Measurements from ENCODE around the gene EZR. TPM values are rescaled to one million over a fixed set of nuclear protein-coding genes. Genes with fewer than 3 reads are reported as not detected.
"Not testable (repeated sequence)": the region's sequence is repeated elsewhere in the genome, so short reads cannot be mapped to it uniquely, and the experiment has no call there.

EZR gene
- polyA plus RNA-seq, 2 donors = 211 to 257 TPM

DNA sequence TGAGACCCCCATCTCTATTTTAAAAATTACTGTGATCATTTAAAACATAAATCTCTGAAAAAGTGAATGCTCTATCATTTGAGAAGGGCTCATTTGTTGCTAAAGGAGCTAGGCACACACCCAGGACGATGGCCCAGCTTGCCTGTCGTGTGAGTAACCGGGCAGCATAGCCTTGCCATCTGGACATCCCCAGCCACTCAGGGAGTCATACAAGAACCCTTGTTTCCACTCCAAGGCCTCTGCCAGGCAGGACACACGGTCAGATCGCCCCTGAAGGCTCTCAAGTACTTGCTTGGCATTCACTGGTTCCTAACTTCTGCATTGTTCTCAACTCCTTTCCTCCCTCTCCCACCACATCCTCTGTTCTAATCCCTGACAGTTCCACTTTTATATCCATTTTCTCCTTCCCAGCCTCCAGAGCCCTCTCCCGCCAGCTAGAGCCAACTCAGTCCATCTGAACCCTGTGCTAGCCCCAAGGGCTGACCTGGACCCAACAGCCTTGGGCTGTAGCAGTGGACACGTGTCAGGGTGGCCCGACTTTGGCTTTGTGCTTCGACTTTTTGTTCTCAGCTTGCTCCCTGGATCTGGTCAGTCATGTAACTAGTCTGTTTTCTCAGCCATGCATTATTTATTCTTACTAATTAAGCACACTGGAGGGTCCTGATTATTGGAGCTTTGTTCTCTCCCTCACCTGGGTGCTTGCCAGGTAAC lies 15.7 kb upstream of the EZR start:
- H3K4me3 ChIP-seq (ENCODE audit: low read depth in 1 of 2, low read length in 2 of 2) = no peak overlapping the region
- H3K9me3 ChIP-seq (ENCODE audit: control insufficient read depth in 2 of 2, insufficient read depth in 1 of 2, low read depth in 1 of 2, low read length in 1 of 2) = no peaks in the 10 kb centered on the region
- no peaks in the 10 kb centered on the region for H3K36me3 ChIP-seq (ENCODE audit: control insufficient read depth in 2 of 2, insufficient read depth in 2 of 2, low read length in 1 of 2)
- H3K27ac ChIP-seq (ENCODE audit: low read depth in 2 of 2, low read length in 1 of 2) = no peak overlapping the region
- peaks cover 0 to 5% of the 10 kb centered on the region in 2 donors for H3K4me1 ChIP-seq (ENCODE audit: control insufficient read depth in 2 of 2, insufficient read depth in 2 of 2, low read length in 1 of 2)
- no peaks in the 10 kb centered on the region for H3K27me3 ChIP-seq (ENCODE audit: control insufficient read depth in 1 of 2, insufficient read depth in 2 of 2, low read length in 2 of 2)
- WGBS, 2 donors = 85 to 92% methylated on average over 9 of the region's 9 CpGs

DNA sequence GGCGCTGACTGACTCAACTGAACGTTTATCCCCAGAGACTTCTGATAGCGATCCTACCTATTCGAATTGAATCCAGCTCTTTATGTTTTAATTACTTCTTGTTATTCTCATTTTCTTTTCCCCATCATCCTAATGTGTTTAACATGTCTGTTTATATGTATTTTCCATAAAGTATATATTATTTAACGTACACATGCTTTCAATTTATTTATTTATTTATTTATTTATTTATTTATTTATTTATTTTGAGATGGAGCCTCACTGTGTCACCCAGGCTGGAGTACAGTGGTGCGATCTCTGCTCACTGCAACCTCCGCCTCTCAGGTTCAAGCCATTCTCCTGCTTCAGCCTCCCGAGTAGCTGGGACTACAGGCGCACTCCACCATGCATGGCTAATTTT lies 13.6 kb upstream of the EZR start:
- WGBS, 2 donors = 88 to 91% methylated on average over 9 of the region's 9 CpGs
- H3K27ac ChIP-seq (ENCODE audit: low read depth in 2 of 2, low read length in 1 of 2); H3K36me3 ChIP-seq (ENCODE audit: control insufficient read depth in 2 of 2, insufficient read depth in 2 of 2, low read length in 1 of 2); H3K27me3 ChIP-seq (ENCODE audit: control insufficient read depth in 1 of 2, insufficient read depth in 2 of 2, low read length in 2 of 2); H3K4me3 ChIP-seq (ENCODE audit: low read depth in 1 of 2, low read length in 2 of 2); H3K4me1 ChIP-seq (ENCODE audit: control insufficient read depth in 2 of 2, insufficient read depth in 2 of 2, low read length in 1 of 2); H3K9me3 ChIP-seq (ENCODE audit: control insufficient read depth in 2 of 2, insufficient read depth in 1 of 2, low read depth in 1 of 2, low read length in 1 of 2): not testable (repeated sequence)

- H3K4me3 ChIP-seq (ENCODE audit: low read depth in 1 of 2, low read length in 2 of 2) = no peak overlapping the region
- H3K27ac ChIP-seq (ENCODE audit: low read depth in 2 of 2, low read length in 1 of 2) = no peak overlapping the region
- H3K4me1 ChIP-seq (ENCODE audit: control insufficient read depth in 2 of 2, insufficient read depth in 2 of 2, low read length in 1 of 2) = peaks cover 0 to 2% of the 10 kb centered on the region in 2 donors
- H3K9me3 ChIP-seq (ENCODE audit: control insufficient read depth in 2 of 2, insufficient read depth in 1 of 2, low read depth in 1 of 2, low read length in 1 of 2) = no peaks in the 10 kb centered on the region
- H3K36me3 ChIP-seq (ENCODE audit: control insufficient read depth in 2 of 2, insufficient read depth in 2 of 2, low read length in 1 of 2) = no peaks in the 10 kb centered on the region
- H3K27me3 ChIP-seq (ENCODE audit: control insufficient read depth in 1 of 2, insufficient read depth in 2 of 2, low read length in 2 of 2) = no peaks in the 10 kb centered on the region
- WGBS, 2 donors = 93 to 97% methylated on average over 4 of the region's 4 CpGs
Measured at GRCh38 chr6:158832026-158832425, 12.9 kb upstream of the EZR start.

DNA sequence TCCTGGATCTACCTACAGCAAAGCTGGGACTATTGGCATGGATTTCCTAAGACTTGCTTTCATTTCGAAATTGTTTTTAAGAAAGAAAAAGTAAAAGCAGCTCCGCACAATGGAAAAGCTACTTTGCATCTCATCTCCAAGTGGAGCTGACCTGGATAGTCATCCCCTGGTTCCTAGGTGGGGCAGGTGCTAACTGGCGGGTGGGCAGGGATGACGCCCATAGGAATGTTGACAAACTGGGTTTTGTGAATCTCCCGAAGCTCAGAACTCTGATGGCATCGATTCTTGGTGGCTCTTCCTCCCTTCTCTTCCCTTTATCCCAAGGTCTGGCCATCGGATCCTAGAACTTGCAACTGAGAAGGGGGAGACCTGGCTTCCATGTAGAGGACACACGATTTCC lies 12.4 kb upstream of the EZR start:
- Histone ChIP-seq H3K36me3 (ENCODE audit: control insufficient read depth in 2 of 2, insufficient read depth in 2 of 2, low read length in 1 of 2) (no peaks in the 10 kb centered on the region), H3K4me1 (ENCODE audit: control insufficient read depth in 2 of 2, insufficient read depth in 2 of 2, low read length in 1 of 2) (peaks cover 0 to 2% of the 10 kb centered on the region in 2 donors), H3K27me3 (ENCODE audit: control insufficient read depth in 1 of 2, insufficient read depth in 2 of 2, low read length in 2 of 2) (no peaks in the 10 kb centered on the region), H3K9me3 (ENCODE audit: control insufficient read depth in 2 of 2, insufficient read depth in 1 of 2, low read depth in 1 of 2, low read length in 1 of 2) (no peaks in the 10 kb centered on the region), H3K4me3 (ENCODE audit: low read depth in 1 of 2, low read length in 2 of 2) (no peak overlapping the region), H3K27ac (ENCODE audit: low read depth in 2 of 2, low read length in 1 of 2) (no peak overlapping the region)
- 76 to 84% methylated on average over 8 of the region's 8 CpGs for WGBS, 2 donors

DNA sequence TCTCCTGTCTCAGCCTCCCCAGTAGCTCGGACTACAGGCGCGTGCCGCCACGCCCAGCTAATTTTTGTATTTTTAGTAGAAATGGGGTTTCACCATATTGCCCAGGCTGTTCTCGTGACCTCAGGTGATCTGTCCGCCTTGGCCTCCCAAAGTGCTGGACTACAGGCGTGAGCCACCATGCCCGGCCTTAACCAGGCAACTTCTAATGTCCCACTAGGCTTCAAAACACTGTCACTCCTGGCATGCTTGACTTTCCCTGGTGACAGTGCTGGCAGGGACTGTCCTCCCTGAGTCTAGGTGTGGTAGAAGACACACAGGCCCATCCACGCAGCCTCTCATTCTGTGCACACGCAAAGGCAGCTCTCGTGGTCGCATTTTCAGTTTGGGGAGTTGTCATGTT lies 11.6 kb upstream of the EZR start:
- H3K9me3 ChIP-seq (ENCODE audit: control insufficient read depth in 2 of 2, insufficient read depth in 1 of 2, low read depth in 1 of 2, low read length in 1 of 2) = no peaks in the 10 kb centered on the region
- no peak overlapping the region for H3K4me3 ChIP-seq (ENCODE audit: low read depth in 1 of 2, low read length in 2 of 2)
- H3K4me1 ChIP-seq (ENCODE audit: control insufficient read depth in 2 of 2, insufficient read depth in 2 of 2, low read length in 1 of 2) = peaks cover 0 to 2% of the 10 kb centered on the region in 2 donors
- H3K36me3 ChIP-seq (ENCODE audit: control insufficient read depth in 2 of 2, insufficient read depth in 2 of 2, low read length in 1 of 2) = no peaks in the 10 kb centered on the region
- H3K27ac ChIP-seq (ENCODE audit: low read depth in 2 of 2, low read length in 1 of 2) = no peak overlapping the region
- H3K27me3 ChIP-seq (ENCODE audit: control insufficient read depth in 1 of 2, insufficient read depth in 2 of 2, low read length in 2 of 2) = no peaks in the 10 kb centered on the region
- WGBS, 2 donors = 97 to 98% methylated on average over 13 of the region's 13 CpGs

DNA sequence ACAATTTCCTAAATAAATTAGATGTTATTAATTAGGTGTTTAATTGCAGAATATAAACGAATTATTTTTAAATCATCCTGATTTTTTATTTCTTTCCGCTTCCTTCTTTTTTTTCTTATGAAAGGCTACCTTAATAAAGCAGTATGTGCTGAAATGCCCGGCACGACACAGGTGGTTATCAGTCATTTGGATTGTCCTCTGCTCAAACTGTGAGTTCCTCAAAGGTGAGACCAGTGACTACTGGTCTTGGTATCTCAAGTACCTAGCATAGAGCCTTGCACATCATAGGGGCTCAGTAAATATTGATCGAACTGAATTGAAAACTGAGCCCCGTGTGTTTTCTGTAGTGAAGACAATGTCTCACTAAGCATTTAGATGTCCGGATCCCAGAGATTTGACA lies 9.6 kb upstream of the EZR start:
- Histone ChIP-seq H3K9me3 (ENCODE audit: control insufficient read depth in 2 of 2, insufficient read depth in 1 of 2, low read depth in 1 of 2, low read length in 1 of 2) (no peaks in the 10 kb centered on the region), H3K4me1 (ENCODE audit: control insufficient read depth in 2 of 2, insufficient read depth in 2 of 2, low read length in 1 of 2) (peaks cover 0 to 2% of the 10 kb centered on the region in 2 donors), H3K27me3 (ENCODE audit: control insufficient read depth in 1 of 2, insufficient read depth in 2 of 2, low read length in 2 of 2) (no peaks in the 10 kb centered on the region), H3K27ac (ENCODE audit: low read depth in 2 of 2, low read length in 1 of 2) (no peak overlapping the region), H3K36me3 (ENCODE audit: control insufficient read depth in 2 of 2, insufficient read depth in 2 of 2, low read length in 1 of 2) (no peaks in the 10 kb centered on the region), H3K4me3 (ENCODE audit: low read depth in 1 of 2, low read length in 2 of 2) (no peak overlapping the region)
- WGBS, 2 donors = 79 to 81% methylated on average over 7 of the region's 7 CpGs

DNA sequence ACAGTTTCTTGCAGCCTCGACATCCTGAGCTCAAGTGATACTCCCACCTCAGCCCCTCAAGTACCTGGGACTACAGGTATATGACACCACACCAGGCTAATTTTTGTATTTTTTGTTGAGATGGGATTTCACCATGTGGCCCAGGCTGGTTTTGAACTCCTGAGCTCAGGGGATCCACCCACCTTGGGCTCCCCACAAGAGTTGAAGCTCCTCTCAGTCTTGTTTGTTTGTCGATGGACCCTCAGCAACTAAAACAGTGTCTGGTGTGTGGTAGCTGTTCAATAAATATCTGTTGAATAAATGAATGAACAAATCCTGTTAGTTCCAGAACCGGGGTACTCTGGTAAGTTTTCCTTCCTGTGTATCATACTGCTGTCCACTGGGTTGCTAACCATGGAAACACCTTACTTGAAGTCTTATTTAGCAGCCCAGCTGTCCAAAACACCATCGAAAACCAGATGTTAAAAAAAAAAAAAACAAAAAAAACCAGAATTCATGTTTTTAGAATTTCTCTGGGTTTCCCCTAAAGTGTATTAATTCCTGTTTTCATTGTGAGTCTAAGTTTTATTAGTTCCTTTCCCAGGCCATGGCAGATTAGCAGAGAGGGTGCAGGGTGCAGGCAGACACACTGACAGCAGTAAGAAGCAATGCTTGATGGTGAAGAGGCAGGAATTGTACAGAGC lies 7.8 kb upstream of the EZR start:
- Histone ChIP-seq H3K36me3 (ENCODE audit: control insufficient read depth in 2 of 2, insufficient read depth in 2 of 2, low read length in 1 of 2) (no peaks in the 10 kb centered on the region), H3K4me3 (ENCODE audit: low read depth in 1 of 2, low read length in 2 of 2) (no peak overlapping the region), H3K4me1 (ENCODE audit: control insufficient read depth in 2 of 2, insufficient read depth in 2 of 2, low read length in 1 of 2) (peaks cover 0 to 2% of the 10 kb centered on the region in 2 donors), H3K9me3 (ENCODE audit: control insufficient read depth in 2 of 2, insufficient read depth in 1 of 2, low read depth in 1 of 2, low read length in 1 of 2) (no peaks in the 10 kb centered on the region), H3K27ac (ENCODE audit: low read depth in 2 of 2, low read length in 1 of 2) (no peak overlapping the region), H3K27me3 (ENCODE audit: control insufficient read depth in 1 of 2, insufficient read depth in 2 of 2, low read length in 2 of 2) (no peaks in the 10 kb centered on the region)
- WGBS, 2 donors = 79 to 81% methylated on average over 4 of the region's 4 CpGs

DNA sequence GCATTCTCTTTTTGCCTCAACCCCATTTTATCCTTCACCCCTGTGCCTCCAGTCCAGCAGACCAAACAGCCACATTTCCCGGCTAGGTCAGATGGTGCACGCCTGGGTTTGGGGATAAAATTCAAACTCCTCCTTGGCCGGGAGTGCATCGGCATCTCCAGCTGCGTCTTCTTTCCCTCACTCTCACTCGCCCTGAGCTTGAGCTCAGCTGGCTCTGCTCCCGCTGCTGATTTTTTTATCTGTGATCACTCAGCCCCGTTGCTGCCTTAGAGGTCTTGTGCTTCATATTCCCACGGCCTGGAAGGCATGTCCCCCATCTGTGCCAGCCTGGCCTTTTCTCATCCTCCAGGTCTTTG lies 6.8 kb upstream of the EZR start:
- Histone ChIP-seq H3K36me3 (ENCODE audit: control insufficient read depth in 2 of 2, insufficient read depth in 2 of 2, low read length in 1 of 2) (no peaks in the 10 kb centered on the region), H3K27me3 (ENCODE audit: control insufficient read depth in 1 of 2, insufficient read depth in 2 of 2, low read length in 2 of 2) (no peaks in the 10 kb centered on the region), H3K27ac (ENCODE audit: low read depth in 2 of 2, low read length in 1 of 2) (no peak overlapping the region), H3K4me3 (ENCODE audit: low read depth in 1 of 2, low read length in 2 of 2) (no peak overlapping the region), H3K4me1 (ENCODE audit: control insufficient read depth in 2 of 2, insufficient read depth in 2 of 2, low read length in 1 of 2) (no peaks in the 10 kb centered on the region), H3K9me3 (ENCODE audit: control insufficient read depth in 2 of 2, insufficient read depth in 1 of 2, low read depth in 1 of 2, low read length in 1 of 2) (no peaks in the 10 kb centered on the region)
- WGBS, 2 donors = 52 to 58% methylated on average over 9 of the region's 9 CpGs

GRCh38 chr6:158825038-158825950 lies 6.1 kb upstream of the EZR start:
- Histone ChIP-seq H3K27ac (ENCODE audit: low read depth in 2 of 2, low read length in 1 of 2) (no peak overlapping the region), H3K9me3 (ENCODE audit: control insufficient read depth in 2 of 2, insufficient read depth in 1 of 2, low read depth in 1 of 2, low read length in 1 of 2) (no peaks in the 10 kb centered on the region), H3K4me1 (ENCODE audit: control insufficient read depth in 2 of 2, insufficient read depth in 2 of 2, low read length in 1 of 2) (no peaks in the 10 kb centered on the region), H3K4me3 (ENCODE audit: low read depth in 1 of 2, low read length in 2 of 2) (no peak overlapping the region), H3K36me3 (ENCODE audit: control insufficient read depth in 2 of 2, insufficient read depth in 2 of 2, low read length in 1 of 2) (no peaks in the 10 kb centered on the region), H3K27me3 (ENCODE audit: control insufficient read depth in 1 of 2, insufficient read depth in 2 of 2, low read length in 2 of 2) (no peaks in the 10 kb centered on the region)
- 79 to 80% methylated on average over 13 of the region's 13 CpGs for WGBS, 2 donors
